Thymus (tissue), 14 donors: ENCODE measurements around the gene IFNA7. TPM values are rescaled to one million over a fixed set of nuclear protein-coding genes. Genes with fewer than 3 reads are reported as not detected.
"Not testable (repeated sequence)": the region's sequence is repeated elsewhere in the genome, so short reads cannot be mapped to it uniquely, and the experiment has no call there.

ENCODE experiments used
- DNase-seq, 9 donors: peaks; one replicate each; pipeline ENCODE4 v3.0.0-alpha.2; 2013; ENCODE audit warnings: low spot score in 9 of 9, low read depth in 6 of 9, missing footprints in 1 of 9
- H3K27ac ChIP-seq, 2 donors: one replicate each; pipeline ENCODE4 v1.5.1; 2013; ENCODE audit warnings: control low read depth in 1 of 2, low read depth in 1 of 2, low read length in 1 of 2, mild to moderate bottlenecking in 1 of 2, moderate library complexity in 1 of 2
- H3K27me3 ChIP-seq, 2 donors: one replicate each; pipeline ENCODE4 v1.5.1; 2013; ENCODE audit warnings: low read length in 1 of 2; ENCODE audit not compliant: control insufficient read depth in 2 of 2, insufficient read depth in 1 of 2
- H3K36me3 ChIP-seq, 2 donors: one replicate each; pipeline ENCODE4 v1.5.1; 2013; ENCODE audit warnings: low read length in 1 of 2, mild to moderate bottlenecking in 1 of 2, moderate library complexity in 1 of 2; ENCODE audit not compliant: control insufficient read depth in 2 of 2, insufficient read depth in 2 of 2
- H3K4me1 ChIP-seq, 2 donors: one replicate each; pipeline ENCODE4 v1.5.1; 2013; ENCODE audit warnings: low read length in 2 of 2; ENCODE audit not compliant: control insufficient read depth in 2 of 2, insufficient read depth in 2 of 2
- H3K4me3 ChIP-seq, 2 donors: one replicate each; pipeline ENCODE4 v1.5.1; 2013; ENCODE audit warnings: low read length in 2 of 2, control low read depth in 1 of 2, mild to moderate bottlenecking in 1 of 2
- H3K9me3 ChIP-seq, 2 donors: one replicate each; pipeline ENCODE4 v1.5.1; 2013; ENCODE audit warnings: low read length in 1 of 2, mild to moderate bottlenecking in 1 of 2; ENCODE audit not compliant: control insufficient read depth in 2 of 2, insufficient read depth in 1 of 2
- WGBS: extraction: QIAGEN DNeasy Blood & Tissue Kit; methylation state at CpG from one replicate; pipeline ENCODE4 v1.1.7; 2013; 5-methylcytosine and 5-hydroxymethylcytosine counted together
- long read RNA-seq, 10 donors: transcript quantifications; one replicate each; lab custom pipeline, GENCODE V29; 2026
- polyA plus RNA-seq: library from polyadenylated mRNA; stranded (reverse); fragments of 200-250 nt; gene quantifications from one replicate; pipeline ENCODE4 v1.2.3, GENCODE V29; 2013
- total RNA-seq: library from RNA; stranded (reverse); fragments of 120-200 nt; gene quantifications from one replicate; pipeline ENCODE4 v1.2.4, GENCODE V29; 2013
- donor health status: healthy.

IFNA7 gene
- not detected for total RNA-seq
- not detected for polyA plus RNA-seq
- long read RNA-seq, donor 1, result 0 reads
- long read RNA-seq, donor 2, result 0 reads
- long read RNA-seq, donor 3, result 0 reads
- long read RNA-seq, donor 4, result 0 reads
- long read RNA-seq, donor 5, result 0 reads
- long read RNA-seq, donor 6, result 0 reads
- long read RNA-seq, donor 7, partial matches to known transcripts, result 0 of 1 reads
- long read RNA-seq, donor 7, other reads (novel, unspliced or antisense), result 0 of 1 reads
- long read RNA-seq, donor 8, result 0 reads
- long read RNA-seq, donor 9, result 0 reads
- long read RNA-seq, donor 10, result 0 reads

DNA sequence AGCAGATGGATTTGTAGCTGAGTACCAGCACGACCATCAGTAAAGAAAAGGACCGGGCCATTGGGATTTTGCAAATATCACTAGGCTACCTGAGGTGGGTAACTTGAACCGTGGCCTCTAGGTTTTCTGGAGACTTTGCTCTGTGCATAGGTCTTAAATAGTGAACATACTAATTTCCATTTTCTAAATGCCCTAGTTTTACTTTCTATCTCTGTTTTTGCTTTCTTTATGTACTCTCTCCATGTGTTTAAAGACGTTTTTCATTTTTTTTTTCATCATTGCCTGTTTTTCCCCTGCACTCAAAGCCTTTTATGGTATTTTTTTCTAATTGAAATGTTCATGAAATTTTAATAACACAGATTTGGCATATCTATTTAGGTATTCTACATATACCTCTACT is at the start of gene IFNA7:
Gene IFNA7, minus strand, starts transcription at position 101 of the 400 bp plus-strand sequence. Its CDS starts 40 bp downstream, at position 61.
- not testable (repeated sequence) for H3K36me3 ChIP-seq, H3K4me3 ChIP-seq, H3K4me1 ChIP-seq, H3K9me3 ChIP-seq, H3K27ac ChIP-seq, DNase-seq, H3K27me3 ChIP-seq
- 94% methylated on average over 4 of the region's 4 CpGs for WGBS

GRCh38 chr9:21251638-21252037 is 49.6 kb upstream of the IFNA7 start:
- DNase-seq, result no peak
- 96% methylated on average over 4 of the region's 4 CpGs for WGBS
- Histone ChIP-seq H3K27ac (no peak overlapping the region), H3K4me1 (peaks cover 0 to 8% of the 10 kb centered on the region in 2 donors), H3K36me3 (no peaks in the 10 kb centered on the region), H3K27me3 (no peaks in the 10 kb centered on the region), H3K9me3 (no peaks in the 10 kb centered on the region), H3K4me3 (no peak overlapping the region)

GRCh38 chr9:21251190-21251589 is 49.2 kb upstream of the IFNA7 start:
- no peaks in the 10 kb centered on the region for H3K36me3 ChIP-seq
- no peaks in the 10 kb centered on the region for H3K9me3 ChIP-seq
- no peaks in the 10 kb centered on the region for H3K27me3 ChIP-seq
- DNase-seq, result no peak
- 83% methylated on average over 1 of the region's 1 CpG for WGBS
- H3K27ac ChIP-seq, result no peak overlapping the region
- H3K4me1 ChIP-seq, result peaks cover 0 to 8% of the 10 kb centered on the region in 2 donors
- no peak overlapping the region for H3K4me3 ChIP-seq

- no peak overlapping the region for H3K4me3 ChIP-seq
- no peaks in the 10 kb centered on the region for H3K9me3 ChIP-seq
- no peaks in the 10 kb centered on the region for H3K27me3 ChIP-seq
- WGBS, result 21% methylated on average over 2 of the region's 2 CpGs
- peaks cover 0 to 2% of the 10 kb centered on the region in 2 donors for H3K4me1 ChIP-seq
- no peaks in the 10 kb centered on the region for H3K36me3 ChIP-seq
- no peak overlapping the region for H3K27ac ChIP-seq
- no peak for DNase-seq
Observed at GRCh38 chr9:21244836-21245235, 42.8 kb upstream of the IFNA7 start.

GRCh38 chr9:21239911-21240310 is 37.9 kb upstream of the IFNA7 start, which contains the start of gene IFNA14:
TSS of gene IFNA14 (minus strand) at chr9:21240005. CDS start at chr9:21239935, 70 bp downstream.
- H3K9me3 ChIP-seq, result no peaks in the 10 kb centered on the region

GRCh38 chr9:21236360-21236714 is 34.3 kb upstream of the IFNA7 start:
- H3K27ac ChIP-seq, H3K4me3 ChIP-seq, H3K9me3 ChIP-seq, H3K36me3 ChIP-seq, H3K27me3 ChIP-seq, H3K4me1 ChIP-seq: not testable (repeated sequence)
- WGBS, result 0% methylated on average over 1 of the region's 1 CpG
- DNase-seq, result peak in 2 of 9 donors; percentile 13 to 57

More at GRCh38 chr9:21239911-21240310, 37.9 kb upstream of the IFNA7 start, which contains the start of gene IFNA14:
- Histone ChIP-seq H3K27ac (no peak within 1 kb of the TSS), H3K36me3 (no peaks in the 10 kb centered on the region), H3K4me1 (peaks cover 0 to under 1% of the 10 kb centered on the region in 2 donors), H3K27me3 (no peaks in the 10 kb centered on the region), H3K4me3 (no peak within 1 kb of the TSS)
- WGBS, result 75% methylated on average over 2 of the region's 2 CpGs
- no peak for DNase-seq

GRCh38 chr9:21235468-21236359 is 33.7 kb upstream of the IFNA7 start:
- H3K4me3 ChIP-seq, H3K27me3 ChIP-seq, H3K9me3 ChIP-seq, H3K36me3 ChIP-seq, H3K4me1 ChIP-seq: not testable (repeated sequence)
- H3K27ac ChIP-seq, result peak overlapping the region in 1 of 2 donors; percentile 43
- peak in 8 of 9 donors; percentile 30 to 89 (median 62) for DNase-seq
- 29% methylated on average over 8 of the region's 8 CpGs for WGBS

- no peak overlapping the region for H3K27ac ChIP-seq
- H3K4me1 ChIP-seq, result no peaks in the 10 kb centered on the region
- DNase-seq, result no peak
- H3K4me3 ChIP-seq, result no peak overlapping the region
- H3K36me3 ChIP-seq, result no peaks in the 10 kb centered on the region
- no peaks in the 10 kb centered on the region for H3K9me3 ChIP-seq
- WGBS, result 96% methylated on average over 4 of the region's 4 CpGs
- no peaks in the 10 kb centered on the region for H3K27me3 ChIP-seq
Observed at GRCh38 chr9:21234153-21234687, 32.2 kb upstream of the IFNA7 start.

- no peaks in the 10 kb centered on the region for H3K9me3 ChIP-seq
Observed at GRCh38 chr9:21233258-21233657, 31.3 kb upstream of the IFNA7 start.

More at GRCh38 chr9:21233258-21233657, 31.3 kb upstream of the IFNA7 start:
- DNase-seq, result no peak
- Histone ChIP-seq H3K4me1 (no peaks in the 10 kb centered on the region), H3K36me3 (no peaks in the 10 kb centered on the region), H3K27me3 (no peaks in the 10 kb centered on the region), H3K27ac (no peak overlapping the region), H3K4me3 (no peak overlapping the region)
- WGBS, result 100% methylated on average over 2 of the region's 2 CpGs
